ENCODE results near the gene TRIM32.

Gene TRIM32

DNA sequence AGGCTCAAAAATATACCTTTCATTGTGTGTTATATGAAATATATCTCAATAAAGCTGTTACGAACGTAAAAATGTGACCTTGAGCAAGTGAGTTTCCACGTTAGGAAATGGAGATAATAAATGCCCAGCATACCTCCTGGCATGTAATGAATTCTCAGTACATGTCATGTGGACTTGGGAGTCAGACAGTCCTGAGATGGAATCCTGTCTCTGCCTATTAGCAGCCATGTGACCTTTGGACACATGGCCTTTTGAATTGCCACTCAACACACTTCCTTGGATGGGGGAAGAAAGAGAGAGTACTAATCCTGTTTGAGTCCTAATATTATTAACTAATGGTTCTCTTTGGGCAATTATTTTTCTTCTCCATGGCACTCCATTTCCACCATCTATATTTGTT, 25.7 kb downstream of the TRIM32 start:
- TF ChIP-seq, protein P1, sequence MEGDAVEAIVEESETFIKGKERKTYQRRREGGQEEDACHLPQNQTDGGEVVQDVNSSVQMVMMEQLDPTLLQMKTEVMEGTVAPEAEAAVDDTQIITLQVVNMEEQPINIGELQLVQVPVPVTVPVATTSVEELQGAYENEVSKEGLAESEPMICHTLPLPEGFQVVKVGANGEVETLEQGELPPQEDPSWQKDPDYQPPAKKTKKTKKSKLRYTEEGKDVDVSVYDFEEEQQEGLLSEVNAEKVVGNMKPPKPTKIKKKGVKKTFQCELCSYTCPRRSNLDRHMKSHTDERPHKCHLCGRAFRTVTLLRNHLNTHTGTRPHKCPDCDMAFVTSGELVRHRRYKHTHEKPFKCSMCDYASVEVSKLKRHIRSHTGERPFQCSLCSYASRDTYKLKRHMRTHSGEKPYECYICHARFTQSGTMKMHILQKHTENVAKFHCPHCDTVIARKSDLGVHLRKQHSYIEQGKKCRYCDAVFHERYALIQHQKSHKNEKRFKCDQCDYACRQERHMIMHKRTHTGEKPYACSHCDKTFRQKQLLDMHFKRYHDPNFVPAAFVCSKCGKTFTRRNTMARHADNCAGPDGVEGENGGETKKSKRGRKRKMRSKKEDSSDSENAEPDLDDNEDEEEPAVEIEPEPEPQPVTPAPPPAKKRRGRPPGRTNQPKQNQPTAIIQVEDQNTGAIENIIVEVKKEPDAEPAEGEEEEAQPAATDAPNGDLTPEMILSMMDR (IDR thresholded peaks at IDR 0.05; ENCODE audit: low read depth, low read length) = no peak
- no peak overlapping the region for H3K4me3 ChIP-seq (ENCODE audit: low read depth, low read length)

GRCh38 chr9:116713271-116713670, 26.2 kb downstream of the TRIM32 start:
- no peak overlapping the region for H3K4me3 ChIP-seq (ENCODE audit: low read depth, low read length)
- TF ChIP-seq, protein P1 (IDR thresholded peaks at IDR 0.05; ENCODE audit: low read depth, low read length) = no peak

GRCh38 chr9:116715751-116716150, 28.6 kb downstream of the TRIM32 start:
- TF ChIP-seq, protein P1 (IDR thresholded peaks at IDR 0.05; ENCODE audit: low read depth, low read length) = no peak

GRCh38 chr9:116716438-116716837, 29.3 kb downstream of the TRIM32 start:
- TF ChIP-seq, protein P1 (IDR thresholded peaks at IDR 0.05; ENCODE audit: low read depth, low read length) = no peak
- no peak overlapping the region for H3K4me3 ChIP-seq (ENCODE audit: low read depth, low read length)

More at GRCh38 chr9:116715751-116716150, 28.6 kb downstream of the TRIM32 start:
- H3K4me3 ChIP-seq (ENCODE audit: low read depth, low read length) = no peak overlapping the region

DNA sequence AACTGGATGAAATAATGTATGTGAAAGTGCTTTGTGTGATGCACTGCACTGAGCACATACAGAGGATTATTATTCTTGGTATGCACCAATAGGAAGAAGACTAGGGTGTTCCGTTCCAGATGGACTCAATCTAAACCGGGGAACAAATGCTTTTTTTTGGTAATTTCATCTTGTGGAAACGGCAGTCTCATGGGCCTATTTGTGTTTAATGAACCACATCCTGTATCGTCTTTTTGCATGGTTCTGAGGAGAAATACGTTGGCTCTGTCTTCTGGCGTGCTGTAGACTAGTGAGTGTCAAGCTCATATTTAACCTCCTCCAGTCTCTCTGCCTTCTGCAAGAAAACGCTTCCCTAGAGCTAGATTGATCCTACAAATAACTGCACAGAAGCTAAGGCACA, 30.0 kb downstream of the TRIM32 start:
- H3K4me3 ChIP-seq (ENCODE audit: low read depth, low read length) = no peak overlapping the region
- TF ChIP-seq, protein P1 (IDR thresholded peaks at IDR 0.05; ENCODE audit: low read depth, low read length) = no peak

DNA sequence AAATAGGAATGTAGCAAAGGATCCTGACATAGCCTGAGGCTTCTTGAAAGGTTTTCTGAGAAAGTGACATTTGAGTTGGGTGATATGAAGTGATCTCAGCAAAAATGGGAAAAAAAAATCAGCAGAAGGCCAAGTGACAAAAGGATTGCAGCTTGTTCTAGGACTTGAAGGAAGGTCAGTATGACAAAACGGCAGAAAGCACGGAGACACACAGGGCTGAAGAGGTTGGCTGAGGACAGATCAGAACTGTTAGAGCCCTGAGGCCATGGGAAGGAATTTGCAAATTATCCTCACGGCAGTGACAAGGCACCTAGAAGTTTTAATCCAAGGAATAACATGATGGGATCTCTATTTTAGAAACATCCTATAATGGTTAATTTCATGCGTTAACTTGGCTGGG, 31.0 kb downstream of the TRIM32 start:
- H3K4me3 ChIP-seq (ENCODE audit: low read depth, low read length) = no peak overlapping the region
- TF ChIP-seq, protein P1 (IDR thresholded peaks at IDR 0.05; ENCODE audit: low read depth, low read length) = no peak

DNA sequence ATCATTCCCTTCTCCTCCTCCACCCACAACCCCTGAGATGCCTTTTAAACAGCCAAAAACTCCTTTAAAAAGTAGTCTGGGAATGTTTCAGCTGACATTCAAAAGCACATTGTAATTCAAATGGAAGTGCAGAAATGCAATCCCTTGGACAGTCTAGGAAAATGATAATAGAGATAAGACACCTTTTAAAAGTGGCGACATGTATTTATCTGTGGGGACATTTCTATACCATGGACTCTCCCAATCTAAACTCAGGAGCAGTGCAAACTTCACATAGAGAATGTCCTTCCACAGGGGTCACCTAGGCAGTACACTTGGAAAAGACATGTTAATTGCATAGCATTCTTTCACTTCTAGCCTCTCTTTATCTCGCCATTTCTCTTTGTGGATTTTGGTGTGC, 33.0 kb downstream of the TRIM32 start:
- H3K4me3 ChIP-seq (ENCODE audit: low read depth, low read length) = no peak overlapping the region
- TF ChIP-seq, protein P1 (IDR thresholded peaks at IDR 0.05; ENCODE audit: low read depth, low read length) = no peak
